ENCODE data around the gene CRIP1.

Gene CRIP1

DNA sequence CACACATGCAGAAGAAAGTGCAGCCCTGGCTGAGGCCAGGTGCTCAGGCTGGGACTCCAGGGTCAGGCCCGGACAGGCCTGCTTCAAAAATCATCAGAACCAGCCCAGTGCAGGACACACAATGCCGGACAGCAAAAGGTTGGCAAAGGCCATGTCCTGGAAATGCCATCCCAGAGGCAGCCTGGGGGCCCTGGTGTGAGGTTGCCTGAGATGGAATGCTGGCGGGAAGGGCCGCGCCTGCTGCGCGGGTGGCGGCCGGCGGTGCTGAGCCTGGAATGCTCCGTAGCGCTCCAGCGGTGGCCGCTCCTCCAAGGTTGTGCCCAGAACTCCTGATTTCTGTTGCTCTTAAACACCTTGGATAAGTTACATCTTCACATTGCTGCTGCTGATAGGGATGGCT, 33.7 kb upstream of the CRIP1 start:
- no peak for DNase-seq

DNA sequence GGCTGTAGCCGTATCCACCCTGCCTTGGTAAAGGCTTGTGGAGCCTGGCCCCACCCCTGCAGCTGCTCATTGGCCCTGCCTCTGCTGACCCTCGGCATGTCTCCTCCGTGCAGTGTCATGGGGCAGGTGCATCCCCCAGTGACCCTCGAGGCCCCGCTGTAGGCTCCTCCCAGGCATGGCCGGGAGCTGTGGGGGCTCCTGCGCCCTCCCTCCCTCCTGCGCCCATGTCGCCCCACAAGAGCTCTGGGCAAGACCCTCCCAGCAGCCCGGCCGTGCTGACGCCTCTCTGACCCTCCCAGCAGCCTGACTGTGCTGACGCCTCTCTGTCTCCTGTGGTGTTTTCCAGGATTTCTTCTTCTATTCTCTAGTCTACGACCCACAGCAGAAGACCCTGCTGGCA, 32.8 kb upstream of the CRIP1 start:
- DNase-seq, result no peak

- DNase-seq, result no peak
Measured at GRCh38 chr14:105455086-105455640, 31.5 kb upstream of the CRIP1 start.

GRCh38 chr14:105455766-105456660, 30.7 kb upstream of the CRIP1 start:
- DNase-seq, result no peak

DNA sequence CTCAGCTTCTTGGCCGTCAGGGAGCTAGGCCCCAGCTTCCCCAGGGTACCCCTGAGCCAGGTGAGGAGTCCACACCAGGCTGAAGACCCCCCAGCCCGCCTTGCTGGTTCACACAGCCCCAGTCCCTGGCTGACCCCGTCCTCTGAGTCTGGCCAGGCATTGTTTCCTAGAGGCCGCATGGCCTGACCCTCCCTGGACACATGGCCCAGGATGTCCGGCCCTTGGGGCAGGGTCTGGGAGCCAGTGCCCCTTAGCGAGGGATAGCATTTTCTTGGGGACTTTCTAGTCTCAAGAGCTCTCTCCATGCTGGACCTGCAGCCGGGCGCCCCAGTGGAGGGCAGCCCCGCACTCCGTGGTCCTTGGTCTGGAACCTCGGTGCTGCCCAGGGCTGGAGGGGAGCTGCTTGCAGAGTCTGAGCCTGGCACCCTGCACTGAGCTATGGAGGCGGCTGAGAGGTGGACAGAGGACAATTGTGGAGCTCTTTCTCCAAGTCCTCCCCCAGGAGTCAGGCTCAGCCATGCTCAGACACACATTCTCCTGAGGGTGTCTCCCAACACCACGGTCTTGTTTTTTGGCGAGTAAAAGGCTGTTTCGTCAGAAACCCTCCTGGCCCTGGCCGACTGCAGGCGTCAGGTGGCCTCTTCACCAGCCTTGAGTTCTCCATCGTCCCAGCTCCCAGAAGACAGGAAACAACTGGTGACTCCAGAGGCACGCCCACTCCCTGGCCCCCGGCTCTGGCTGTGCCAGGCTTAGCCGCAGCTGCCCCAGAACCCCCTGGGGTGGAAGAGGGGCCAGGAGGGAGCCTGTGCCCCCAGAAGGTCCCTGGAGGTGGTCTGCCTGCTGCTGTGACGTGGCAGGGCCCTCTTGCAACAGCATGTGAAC, 29.7 kb upstream of the CRIP1 start:
- DNase-seq, result no peak

DNA sequence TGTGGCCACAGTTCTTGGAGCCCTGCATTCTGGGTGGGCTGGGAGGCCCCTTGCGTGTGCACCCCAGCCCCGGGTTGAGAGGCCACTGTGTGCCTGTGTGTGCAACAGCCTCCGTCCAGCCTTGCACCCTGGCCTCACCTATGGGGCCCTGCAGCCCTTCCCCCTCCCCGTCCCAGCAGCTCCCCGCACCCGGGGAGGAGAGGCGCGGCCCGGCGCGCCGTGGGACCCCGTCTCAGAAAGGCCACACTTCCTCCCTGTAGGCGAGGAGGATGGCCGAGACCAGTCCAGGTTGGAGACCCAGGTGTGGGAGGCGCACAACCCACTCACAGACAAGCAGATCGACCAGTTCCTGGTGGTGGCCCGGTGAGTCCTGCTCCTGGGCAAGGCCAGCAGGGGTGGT, 28.7 kb upstream of the CRIP1 start:
- DNase-seq, result no peak

- DNase-seq, result no peak
Measured at GRCh38 chr14:105458571-105458970, 28.1 kb upstream of the CRIP1 start.

- no peak for DNase-seq
Measured at GRCh38 chr14:105460116-105460515, 26.6 kb upstream of the CRIP1 start.

GRCh38 chr14:105460616-105461015, 26.1 kb upstream of the CRIP1 start:
- DNase-seq, result no peak

GRCh38 chr14:105461903-105462302, 24.8 kb upstream of the CRIP1 start:
- no peak for DNase-seq

DNA sequence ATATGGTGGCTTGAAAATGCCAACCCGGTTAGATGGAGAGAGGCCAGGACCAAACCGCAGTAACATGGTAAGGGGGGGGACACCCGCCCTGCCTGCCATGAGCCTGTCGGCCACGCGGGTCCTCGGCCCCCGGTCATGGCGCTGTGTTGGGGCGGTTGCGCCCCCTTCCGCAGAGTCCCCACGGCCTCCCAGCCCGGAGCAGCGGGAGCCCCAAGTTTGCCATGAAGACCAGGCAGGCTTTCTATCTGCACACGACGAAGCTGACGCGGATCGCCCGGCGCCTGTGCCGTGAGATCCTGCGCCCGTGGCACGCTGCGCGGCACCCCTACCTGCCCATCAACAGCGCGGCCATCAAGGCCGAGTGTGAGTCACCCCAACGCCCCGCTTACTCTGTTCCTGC, 22.2 kb upstream of the CRIP1 start:
- DNase-seq, result no peak

- DNase-seq, result no peak
Measured at GRCh38 chr14:105465209-105466031, 21.3 kb upstream of the CRIP1 start.

GRCh38 chr14:105466531-105467248, 20.0 kb upstream of the CRIP1 start:
- no peak for DNase-seq

DNA sequence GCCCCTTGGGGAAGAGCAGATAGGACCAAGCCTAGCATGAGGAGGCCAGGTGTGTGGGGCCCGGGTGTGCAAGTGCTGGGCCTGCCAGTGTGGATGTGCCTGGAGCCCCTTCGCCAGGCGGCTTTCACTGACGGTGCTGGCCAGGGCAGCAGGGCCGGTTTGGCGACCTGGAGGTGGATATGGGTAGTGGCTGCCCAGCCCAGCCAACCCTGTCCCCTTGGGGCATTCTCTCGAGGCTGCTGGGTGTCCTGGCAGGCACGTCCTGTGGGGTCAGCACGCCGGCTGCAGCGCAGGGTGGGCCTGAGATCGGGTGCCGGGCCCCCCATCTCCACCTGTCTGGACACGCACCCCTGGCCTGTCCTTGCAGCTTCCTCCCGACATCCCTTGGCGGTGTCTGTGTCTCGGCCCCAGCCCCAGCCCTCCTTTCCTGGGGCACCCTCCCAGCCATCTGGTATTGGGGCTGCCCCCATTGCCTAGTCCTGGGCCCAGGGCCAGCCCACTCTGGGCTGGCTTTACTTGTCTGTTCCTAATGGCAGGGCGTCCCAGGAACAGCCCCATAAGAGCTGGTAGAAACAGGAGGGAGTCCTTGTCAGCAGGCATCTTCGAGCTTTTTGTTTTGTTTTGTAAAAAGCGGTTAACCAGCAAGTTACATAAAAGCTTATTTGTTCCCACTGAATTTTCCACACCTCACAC, 19.3 kb upstream of the CRIP1 start:
- no peak for DNase-seq

DNA sequence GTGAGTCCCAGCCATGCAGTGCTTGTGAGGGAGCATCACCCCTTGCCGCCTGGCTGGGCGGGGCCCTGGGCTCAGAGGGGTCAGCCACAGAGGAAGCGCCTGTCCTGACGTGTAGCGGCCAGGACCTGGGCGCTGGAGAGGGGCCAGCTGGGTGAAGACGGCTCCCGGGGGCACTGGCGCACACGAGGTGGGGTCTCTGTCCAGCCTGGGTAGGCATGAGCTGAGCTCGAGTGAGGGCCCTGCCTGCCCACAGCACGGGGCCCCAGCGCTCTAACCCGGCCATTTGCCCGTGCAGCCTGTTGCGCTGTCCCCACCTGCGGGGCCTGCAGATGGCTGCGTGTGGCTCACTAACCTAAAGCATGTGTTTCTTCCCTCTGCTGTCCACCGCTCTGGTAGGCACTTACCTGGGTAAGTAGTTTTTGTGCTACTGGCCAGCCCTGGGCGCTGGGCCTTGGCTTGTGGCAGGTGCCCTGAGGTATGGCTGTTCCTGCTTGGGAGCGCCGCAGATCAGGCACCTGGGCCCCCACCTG, 18.7 kb upstream of the CRIP1 start:
- DNase-seq, result no peak

- DNase-seq, result no peak
Measured at GRCh38 chr14:105468621-105469241, 18.0 kb upstream of the CRIP1 start.

- DNase-seq, result no peak
Measured at GRCh38 chr14:105469456-105470349, 17.0 kb upstream of the CRIP1 start.

DNA sequence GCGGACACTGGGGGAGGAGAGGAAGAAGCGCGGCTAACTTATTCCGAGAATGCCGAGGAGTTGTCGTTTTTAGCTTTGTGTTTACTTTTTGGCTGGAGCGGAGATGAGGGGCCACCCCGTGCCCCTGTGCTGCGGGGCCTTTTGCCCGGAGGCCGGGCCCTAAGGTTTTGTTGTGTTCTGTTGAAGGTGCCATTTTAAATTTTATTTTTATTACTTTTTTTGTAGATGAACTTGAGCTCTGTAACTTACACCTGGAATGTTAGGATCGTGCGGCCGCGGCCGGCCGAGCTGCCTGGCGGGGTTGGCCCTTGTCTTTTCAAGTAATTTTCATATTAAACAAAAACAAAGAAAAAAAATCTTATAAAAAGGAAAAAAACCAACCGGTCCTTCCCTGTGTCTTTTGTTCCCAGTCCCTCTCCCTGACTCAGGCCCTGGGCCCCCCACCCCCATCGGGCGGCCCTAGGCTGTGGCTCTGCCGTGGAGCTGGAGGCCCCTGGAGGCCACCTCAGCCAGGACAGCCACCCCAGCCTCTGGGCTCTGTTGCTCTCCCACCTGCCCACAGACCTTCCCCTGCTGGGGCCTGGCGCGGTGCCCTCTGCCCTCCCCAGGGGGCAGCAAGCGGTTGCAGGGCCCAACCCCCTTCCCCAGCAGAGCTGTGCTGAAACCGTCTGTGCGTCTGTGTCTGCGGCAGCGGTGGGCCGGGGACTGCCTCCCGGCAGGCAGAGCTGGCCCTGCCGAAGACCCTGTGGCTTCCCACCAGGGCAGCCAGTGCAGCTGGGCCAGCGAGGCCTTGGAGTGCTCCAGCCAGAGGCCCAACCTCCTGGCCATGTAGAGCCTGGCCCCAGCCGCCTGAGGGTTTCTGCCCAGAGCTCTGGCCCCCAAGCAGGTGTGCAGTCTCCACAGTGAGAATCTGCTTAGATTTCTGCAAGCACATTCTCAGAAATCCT, 16.1 kb upstream of the CRIP1 start:
- no peak for DNase-seq

Data from activated CD4-positive, alpha-beta T cell treated with anti-CD3 and anti-CD28 coated beads, Interleukin-2, amount 50 U/mL, for 1 hour (primary cell).